Keratinocyte (primary cell): ENCODE data around the gene VPS41.

ENCODE experiments used
- CTCF ChIP-seq, 3 experiments: IDR thresholded peaks in 1 of 3; conservative IDR thresholded peaks in 1 of 3; optimal IDR thresholded peaks in 1 of 3; 2 replicates in 2 of 3; 3 replicates in 1 of 3; pipeline versions ENCODE3 to v1.5.1; 2011; ENCODE audit warnings: low read length in 3 of 3, mild to moderate bottlenecking in 3 of 3, moderate library complexity in 2 of 3, control low read depth in 1 of 3, inconsistent platforms in 1 of 3; ENCODE audit not compliant: insufficient read depth in 2 of 3; ENCODE audit errors: extremely low read depth in 1 of 3
- EZH2 ChIP-seq: IDR thresholded peaks from one replicate; pipeline ENCODE4 v1.6.1; 2012; ENCODE audit warnings: inconsistent platforms, mild to moderate bottlenecking, low read length, moderate library complexity

- no peak for TF ChIP-seq CTCF (optimal IDR thresholded peaks at IDR 0.05 in 1 of 3, IDR thresholded peaks at IDR 0.05 in 1 of 3, conservative IDR thresholded peaks at IDR 0.05 in 1 of 3; ENCODE audit: extremely low read depth in 1 of 3, insufficient read depth in 2 of 3, low read length in 3 of 3)
- no peak for TF ChIP-seq EZH2
These were observed 192.6 kb downstream of the VPS41 start for GRCh38 chr7:38716397-38716796.
